Skin epidermis (tissue), 12 donors: Measurements from ENCODE around the gene TM9SF1.
"Not testable (repeated sequence)": the region's sequence is repeated elsewhere in the genome, so short reads cannot be mapped to it uniquely, and the experiment has no call there.

Experiments
- H3K27ac ChIP-seq, 21 experiments: fragments of 200-600 bp; sonication (generic) in 11 of 21; one replicate each; pipeline ENCODE4 v1.5.0; 2020; ENCODE audit warnings: mild to moderate bottlenecking in 3 of 21, inconsistent platforms in 2 of 21, moderate library complexity in 2 of 21
- H3K4me3 ChIP-seq, 7 experiments: fragments of 200-600 bp; sonication (generic) in 2 of 7; one replicate each; pipeline ENCODE4 v1.5.0; 2020; ENCODE audit warnings: inconsistent platforms in 2 of 7, mild to moderate bottlenecking in 2 of 7, moderate library complexity in 1 of 7

Gene TM9SF1

DNA sequence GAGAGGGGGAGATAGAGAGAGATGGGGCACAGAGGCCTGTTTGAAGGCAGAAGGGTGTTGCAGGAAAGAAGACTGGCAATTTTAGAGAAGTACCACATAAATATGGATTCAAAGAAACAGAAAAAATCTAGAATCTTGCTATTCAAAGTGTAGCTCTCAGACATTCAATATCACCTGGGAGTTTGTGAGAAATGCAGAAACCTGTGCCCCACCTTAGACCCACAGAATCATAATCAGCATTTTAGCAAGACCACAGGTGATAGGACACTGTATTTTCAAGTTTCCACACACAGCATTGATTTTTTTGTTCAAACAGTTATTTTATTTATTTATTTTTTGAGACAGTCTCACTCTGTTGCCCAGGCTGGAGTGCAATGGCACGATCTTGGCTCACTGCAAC, 33.7 kb upstream of the TM9SF1 start:
- H3K27ac ChIP-seq = no peak overlapping the region
- H3K4me3 ChIP-seq = no peak overlapping the region

GRCh38 chr14:24226473-24226872, 31.2 kb upstream of the TM9SF1 start:
- Histone ChIP-seq H3K27ac (no peak overlapping the region), H3K4me3 (no peak overlapping the region)

DNA sequence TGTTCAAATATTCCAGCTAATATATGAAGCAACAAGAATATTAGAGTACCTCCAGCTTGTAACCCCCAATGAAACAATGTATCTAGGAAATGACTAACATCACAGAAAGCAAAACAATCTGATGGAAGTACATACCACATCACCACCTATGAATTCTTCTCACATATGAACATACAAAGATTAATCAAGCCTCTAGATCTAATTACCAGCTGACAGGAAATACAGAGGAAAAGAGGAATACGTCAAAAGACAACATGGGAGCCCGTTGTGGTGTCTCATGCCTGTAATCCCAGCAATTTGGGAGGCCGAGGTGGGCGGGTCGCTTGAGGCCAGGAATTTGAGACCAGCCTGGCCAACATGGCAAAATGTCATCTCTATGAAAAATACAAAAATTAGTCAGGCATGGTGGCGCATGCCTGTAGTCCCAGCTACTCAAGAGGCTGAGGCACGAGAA, 29.4 kb upstream of the TM9SF1 start:
- H3K27ac ChIP-seq = peak overlapping the region in 4 of 21 experiments; percentile 13 to 62 (median 25)
- no peak overlapping the region for H3K4me3 ChIP-seq

GRCh38 chr14:24222987-24223386, 27.7 kb upstream of the TM9SF1 start:
- H3K4me3 ChIP-seq, H3K27ac ChIP-seq: not testable (repeated sequence)

DNA sequence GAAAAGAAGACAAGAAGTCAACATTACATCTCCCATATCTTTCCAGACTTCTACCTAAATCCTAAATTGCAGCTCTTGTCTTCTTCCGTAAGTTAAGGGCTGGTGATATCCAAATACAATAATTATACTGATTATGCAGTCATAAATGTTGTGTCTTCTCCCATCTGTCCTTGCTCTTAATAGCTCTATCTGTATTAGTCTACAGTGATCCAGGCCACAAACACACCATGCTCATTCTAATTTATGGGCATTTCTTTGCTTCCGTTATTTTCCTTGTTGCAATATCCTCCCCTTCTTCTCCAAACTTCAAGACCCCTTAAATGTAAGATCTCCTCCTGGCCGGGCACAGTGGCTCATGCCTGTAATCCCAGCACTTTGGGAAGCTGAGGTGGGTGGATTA, 24.3 kb upstream of the TM9SF1 start:
- Histone ChIP-seq H3K4me3 (no peak overlapping the region), H3K27ac (no peak overlapping the region)

- Histone ChIP-seq H3K4me3 (no peak overlapping the region), H3K27ac (peak overlapping the region in 1 of 21 experiments; percentile 41)
Measured at GRCh38 chr14:24219080-24219479, 23.8 kb upstream of the TM9SF1 start.

DNA sequence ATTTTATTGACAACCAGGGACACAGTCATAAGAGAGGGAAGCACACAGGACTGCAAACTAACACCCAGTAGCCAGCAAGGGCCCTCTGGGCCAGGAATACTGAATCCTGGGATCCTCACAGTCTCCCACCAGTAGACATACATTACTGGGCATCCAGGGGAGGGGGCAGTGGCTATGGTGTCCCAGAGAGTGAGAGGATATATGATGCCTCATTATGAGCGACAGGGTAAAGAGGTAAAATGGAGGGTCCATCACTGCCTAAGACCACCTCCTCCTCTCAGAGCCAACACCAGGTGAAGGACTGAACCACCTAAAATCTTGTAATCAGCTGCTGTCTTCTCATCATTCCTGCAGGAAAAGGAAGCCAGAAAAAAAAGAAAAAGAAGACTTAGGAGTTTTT, 21.6 kb upstream of the TM9SF1 start:
- not testable (repeated sequence) for H3K4me3 ChIP-seq
- peak overlapping the region in 4 of 21 experiments; percentile 84 to 93 (median 88) for H3K27ac ChIP-seq

GRCh38 chr14:24216345-24216699, 21.1 kb upstream of the TM9SF1 start:
- H3K27ac ChIP-seq = peak overlapping the region in 14 of 21 experiments; percentile 63 to 95 (median 89)

GRCh38 chr14:24215495-24216344, 20.5 kb upstream of the TM9SF1 start, which contains the start of gene MDP1:
Gene MDP1, minus strand, starts transcription at chr14:24216066. Its CDS starts 111 bp downstream, at chr14:24215955.
- H3K4me3 ChIP-seq = peak within 1 kb of the TSS; percentile 54 to 70 (median 64)
- peak within 1 kb of the TSS; percentile 40 to 96 (median 88) for H3K27ac ChIP-seq

More at GRCh38 chr14:24216345-24216699, 21.1 kb upstream of the TM9SF1 start:
- H3K4me3 ChIP-seq = peak overlapping the region in 2 of 7 experiments; percentile 54 to 65

DNA sequence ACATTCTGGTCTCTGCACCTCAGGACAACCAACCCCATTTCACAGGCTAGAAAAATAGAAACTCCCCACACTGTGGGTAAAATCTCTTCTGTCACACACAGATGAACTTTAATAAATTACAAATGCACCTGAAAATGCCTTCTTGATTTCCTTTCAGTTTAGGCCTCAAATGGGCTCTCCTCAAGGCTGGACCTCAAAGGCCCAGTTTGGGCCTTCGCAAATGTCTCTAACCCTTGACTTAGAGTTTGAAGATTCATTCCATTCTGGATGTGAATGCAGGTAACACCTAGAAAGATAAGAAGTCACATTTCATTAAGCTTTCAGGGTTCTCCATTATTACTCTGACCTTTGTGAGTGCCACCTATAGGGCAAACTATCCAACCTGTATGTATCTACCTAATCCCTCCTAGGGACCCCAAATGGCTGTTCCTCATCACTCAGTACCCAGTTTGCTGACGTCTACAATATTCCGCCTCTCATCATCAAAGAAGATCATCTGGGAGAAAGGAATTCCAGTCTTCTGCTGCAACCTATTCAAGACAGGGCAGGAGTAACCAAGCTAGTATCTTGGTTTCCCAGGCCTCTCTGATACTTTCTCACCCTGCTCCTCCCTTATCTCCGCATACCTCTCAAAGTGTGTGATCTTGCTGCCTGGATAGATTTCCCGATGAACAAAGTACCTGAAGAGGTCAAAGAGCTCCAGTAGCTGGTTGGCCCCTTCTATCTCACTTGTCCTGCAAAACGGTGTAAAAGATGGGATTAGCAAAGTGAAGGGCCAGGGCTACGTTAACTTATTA, 18.8 kb upstream of the TM9SF1 start:
- peak overlapping the region in 19 of 21 experiments; percentile 90 to 99 (median 97) for H3K27ac ChIP-seq
- peak overlapping the region in 4 of 7 experiments; percentile 56 to 85 (median 62) for H3K4me3 ChIP-seq

GRCh38 chr14:24212924-24213865, 18.0 kb upstream of the TM9SF1 start, which contains the start of gene CHMP4A:
Gene CHMP4A, minus strand, starts transcription at chr14:24213488. Its CDS starts 49 bp downstream, at chr14:24213439.
- Histone ChIP-seq H3K4me3 (peak within 1 kb of the TSS; percentile 45 to 85 (median 60)), H3K27ac (peak within 1 kb of the TSS; percentile 63 to 99 (median 97))

DNA sequence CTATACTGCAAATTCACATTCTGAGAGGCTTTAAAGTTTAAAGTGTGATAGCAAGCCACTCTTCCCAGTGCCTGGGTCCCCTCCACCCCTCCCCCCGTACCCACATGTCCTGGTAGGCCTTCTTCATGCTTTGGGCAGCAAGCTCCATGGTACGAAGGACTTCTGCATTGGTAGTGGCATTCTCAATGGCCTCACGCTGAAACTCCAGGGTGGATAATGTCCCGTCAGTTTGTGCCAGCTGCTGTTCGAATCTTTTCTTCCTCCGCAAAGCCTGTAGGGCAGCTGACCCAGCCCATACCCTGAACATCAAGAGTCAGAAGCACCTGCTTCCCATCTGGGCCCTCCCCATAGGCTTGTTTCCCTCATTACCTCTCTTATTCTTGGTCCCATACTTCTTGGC, 16.1 kb upstream of the TM9SF1 start:
- no peak overlapping the region for H3K27ac ChIP-seq
- H3K4me3 ChIP-seq = no peak overlapping the region

DNA sequence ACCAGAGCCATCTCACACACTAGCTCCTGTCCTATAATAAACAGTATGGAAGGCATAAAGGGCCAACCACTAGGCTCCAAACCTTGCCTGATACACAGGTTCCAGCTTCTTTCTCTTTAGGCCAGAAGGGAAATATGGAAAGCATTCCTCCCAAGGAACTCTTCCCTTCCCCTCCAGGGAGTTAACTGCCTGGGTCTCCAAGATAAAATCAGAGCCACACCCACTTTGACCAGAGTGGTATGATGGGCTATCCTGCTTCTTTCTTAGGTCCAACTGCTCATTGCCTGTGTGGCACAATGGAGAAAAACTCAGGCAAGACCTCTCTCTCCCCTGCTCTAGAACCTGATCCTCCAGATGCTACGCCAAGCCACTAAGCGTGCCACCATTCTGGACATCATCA, 12.4 kb upstream of the TM9SF1 start:
- no peak overlapping the region for H3K4me3 ChIP-seq
- no peak overlapping the region for H3K27ac ChIP-seq

- Histone ChIP-seq H3K4me3 (no peak overlapping the region), H3K27ac (no peak overlapping the region)
Measured at GRCh38 chr14:24207104-24207551, 11.9 kb upstream of the TM9SF1 start.

GRCh38 chr14:24206260-24207103, 11.2 kb upstream of the TM9SF1 start:
- H3K27ac ChIP-seq = no peak overlapping the region
- H3K4me3 ChIP-seq = no peak overlapping the region

DNA sequence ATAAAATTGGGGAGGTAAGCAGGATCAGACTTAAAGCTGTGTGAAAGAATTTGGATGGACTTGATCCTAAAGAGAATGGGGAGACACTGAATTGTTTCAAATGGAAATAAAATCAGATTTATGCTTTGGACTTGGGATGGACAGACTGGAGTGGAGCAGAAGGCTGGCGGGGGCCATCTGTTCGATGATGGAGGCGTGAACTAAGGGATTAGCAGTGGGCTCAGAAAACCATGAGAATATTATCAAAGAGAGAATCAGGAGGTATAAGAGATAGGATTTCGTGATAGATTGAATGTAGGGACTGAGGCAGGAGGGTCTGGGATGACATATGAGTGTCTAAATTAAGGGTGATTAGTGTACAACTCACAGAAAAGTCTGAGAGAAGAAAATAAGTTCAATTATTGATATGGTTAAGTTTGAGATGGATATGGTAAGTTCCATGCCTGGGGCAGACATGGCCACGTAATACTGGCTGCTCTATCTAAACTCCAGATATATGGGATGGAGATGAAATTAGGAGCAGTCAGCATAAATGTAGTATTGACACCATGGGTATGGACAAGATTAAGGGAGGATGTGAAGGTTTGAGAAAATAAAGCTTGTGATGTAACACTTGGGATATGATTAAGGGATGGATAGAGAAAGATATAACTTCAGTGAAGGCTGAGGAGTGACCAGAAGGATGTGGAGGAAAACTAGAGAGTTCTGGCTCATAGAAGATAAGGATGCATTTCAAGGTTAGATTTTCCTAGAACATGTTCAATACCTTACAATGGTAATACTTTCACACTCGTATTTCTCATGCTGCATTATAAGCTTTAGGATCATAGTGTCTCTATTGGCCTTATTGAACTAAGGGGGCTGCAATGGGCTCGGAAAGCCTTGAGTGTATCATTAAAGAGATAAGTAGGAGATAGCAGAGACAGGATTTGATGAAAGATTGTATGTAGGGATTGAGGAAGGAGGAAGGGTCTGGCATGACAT, 9.2 kb upstream of the TM9SF1 start:
- H3K4me3 ChIP-seq = no peak overlapping the region
- no peak overlapping the region for H3K27ac ChIP-seq

- not testable (repeated sequence) for H3K4me3 ChIP-seq
Measured at GRCh38 chr14:24203249-24203886, 8.1 kb upstream of the TM9SF1 start.

More at GRCh38 chr14:24203249-24203886, 8.1 kb upstream of the TM9SF1 start:
- H3K27ac ChIP-seq = not testable (repeated sequence)
